ENCODE data around the gene MZT2A.
"Not testable (repeated sequence)": the region's sequence is repeated elsewhere in the genome, so short reads cannot be mapped to it uniquely, and the experiment has no call there.

The MZT2A gene

DNA sequence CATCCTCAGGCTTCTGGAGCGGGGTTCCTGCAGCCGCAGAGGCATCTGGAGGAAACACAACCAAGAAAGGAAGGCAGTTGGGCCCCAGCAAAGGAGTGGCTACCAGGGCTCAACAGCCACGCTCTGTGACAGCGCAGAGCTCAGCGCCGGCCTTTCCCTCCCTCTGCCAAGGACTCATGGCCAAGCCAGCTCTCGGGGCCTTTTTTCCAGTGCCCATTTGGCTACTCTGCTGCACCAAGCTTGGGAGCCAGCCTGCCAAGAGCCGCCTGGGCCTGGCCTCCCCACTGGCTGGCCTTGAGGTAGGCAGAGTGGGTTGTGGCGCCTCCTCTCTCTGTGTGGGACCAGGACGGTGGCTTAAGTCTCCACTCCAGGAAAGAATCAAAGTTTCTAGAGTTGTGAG, 28.3 kb upstream of the MZT2A start:
- DNase-seq (ENCODE audit: low spot score), result no peak

DNA sequence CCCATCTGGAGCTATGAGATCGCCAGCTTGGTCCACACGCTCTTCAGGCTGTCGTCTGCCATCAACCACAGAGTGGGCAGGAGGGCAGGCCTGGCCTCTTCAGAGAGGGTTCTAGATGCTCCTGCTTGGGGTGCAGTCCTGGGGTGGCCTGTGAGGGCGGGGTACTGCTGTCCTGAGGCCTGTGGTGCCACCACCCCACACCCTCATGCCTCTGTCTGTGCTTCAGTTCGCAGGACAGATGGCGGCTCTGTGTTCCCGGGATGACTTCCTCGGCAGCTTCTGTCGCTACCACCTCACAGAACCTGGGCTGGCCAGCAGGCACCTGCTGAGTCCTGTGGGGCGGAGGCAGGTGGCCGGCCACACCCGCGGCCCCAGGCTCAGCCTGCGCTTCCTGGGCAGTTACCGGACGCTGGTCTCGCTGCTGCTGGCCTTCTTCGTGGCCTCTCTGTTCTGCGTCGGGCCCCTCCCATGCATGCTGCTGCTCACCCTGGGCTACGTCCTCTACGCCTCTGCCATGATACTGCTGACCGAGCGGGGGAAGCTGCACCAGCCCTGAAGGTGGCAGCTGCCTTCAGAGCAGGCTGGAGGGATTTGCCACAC, 27.8 kb upstream of the MZT2A start:
- DNase-seq (ENCODE audit: low spot score), result not testable (repeated sequence)

DNA sequence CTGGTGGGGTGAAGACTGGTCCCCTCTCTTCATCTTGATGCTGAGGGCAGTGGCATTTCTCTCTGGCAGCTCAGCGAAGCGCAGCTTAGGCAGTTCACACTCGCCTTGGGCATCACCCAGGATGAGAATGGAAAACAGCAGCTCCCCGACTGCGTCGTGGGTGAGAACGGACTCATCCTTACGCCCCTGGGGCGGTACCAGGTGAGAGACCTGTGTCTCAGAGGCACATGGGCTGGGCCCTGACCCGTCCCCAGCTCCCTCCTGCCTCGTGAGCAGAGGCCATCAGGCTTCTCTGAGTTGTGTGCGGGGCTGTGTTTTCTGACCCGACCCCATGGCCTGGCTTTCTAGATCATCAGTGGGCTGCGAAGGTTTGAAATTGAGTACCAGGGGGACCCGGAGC, 27.3 kb upstream of the MZT2A start:
- no peak for DNase-seq (ENCODE audit: low spot score)

DNA sequence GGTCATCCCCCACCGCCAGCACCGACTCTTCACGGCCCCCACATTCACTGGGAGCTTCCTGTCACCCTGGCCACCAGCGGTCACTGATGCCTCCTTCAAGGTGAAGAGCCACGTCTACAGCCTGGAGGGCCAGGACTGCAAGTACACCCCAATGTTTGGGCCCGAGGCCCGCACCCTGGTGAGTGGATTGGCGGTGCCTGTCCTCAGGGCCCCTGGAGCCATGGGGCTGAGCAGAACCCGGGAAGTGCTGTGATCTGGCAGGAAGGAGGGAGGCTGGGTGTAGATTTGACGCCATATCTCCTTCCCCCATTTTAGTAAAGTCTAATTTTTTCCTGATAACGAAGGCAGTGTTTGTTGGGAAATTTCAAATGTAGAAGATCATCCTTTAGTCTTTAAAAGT, 26.3 kb upstream of the MZT2A start:
- not testable (repeated sequence) for DNase-seq (ENCODE audit: low spot score)

DNA sequence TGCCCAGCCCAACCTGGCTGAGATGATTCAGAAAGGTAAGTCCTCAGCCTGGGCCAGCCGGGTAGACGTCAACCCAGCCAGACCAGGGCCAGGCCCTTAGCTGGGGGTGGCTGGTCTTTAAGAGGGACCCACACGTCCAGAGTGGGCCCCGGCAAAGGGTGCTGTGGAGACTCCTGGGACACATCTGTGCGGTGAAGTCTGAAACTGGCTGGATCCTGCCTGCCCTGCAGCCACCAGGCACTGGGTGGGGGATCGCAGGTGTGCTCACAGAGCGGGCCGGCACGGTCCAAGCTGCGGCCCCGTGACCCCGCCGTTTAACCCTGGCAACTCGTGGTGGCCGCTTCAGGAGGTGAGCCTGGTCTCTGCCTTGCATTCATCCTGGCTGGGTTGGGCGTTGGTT, 25.7 kb upstream of the MZT2A start:
- DNase-seq (ENCODE audit: low spot score), result not testable (repeated sequence)

DNA sequence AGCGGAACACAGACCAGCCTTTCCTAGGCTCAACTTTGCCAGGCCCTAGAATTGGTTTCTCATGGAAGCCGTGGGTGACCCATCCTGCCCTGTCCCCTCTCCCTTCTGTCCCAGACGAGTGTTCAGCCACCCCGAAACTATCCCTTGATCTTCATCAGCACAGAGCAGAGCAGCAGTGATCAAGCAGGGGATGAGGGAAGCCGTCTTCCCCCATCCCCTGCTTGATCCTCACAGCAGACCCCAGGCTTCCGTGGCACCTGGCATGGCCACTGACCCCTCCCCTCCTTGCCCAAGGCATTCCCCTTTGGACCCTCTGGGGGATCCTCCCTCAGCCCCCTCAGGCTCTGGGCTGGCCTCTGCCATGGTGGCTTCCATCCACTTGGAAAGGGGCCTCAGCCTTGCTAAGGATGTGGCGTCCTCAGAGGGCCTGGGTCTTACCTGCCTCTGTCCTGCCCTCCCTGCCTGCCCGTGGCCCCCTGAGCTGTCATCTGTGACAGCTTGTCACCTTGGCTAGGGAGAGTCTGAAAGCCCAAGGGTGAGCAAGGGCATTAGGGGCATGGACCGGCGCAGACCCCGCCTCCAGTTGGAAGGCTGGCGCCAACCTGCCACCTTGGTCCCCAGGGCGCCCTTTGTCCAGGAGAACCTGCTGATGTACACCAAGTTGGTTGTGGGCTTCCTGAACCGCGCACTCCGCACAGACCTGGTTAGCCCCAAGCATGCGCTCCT, 25.1 kb upstream of the MZT2A start:
- no peak for DNase-seq (ENCODE audit: low spot score)

DNA sequence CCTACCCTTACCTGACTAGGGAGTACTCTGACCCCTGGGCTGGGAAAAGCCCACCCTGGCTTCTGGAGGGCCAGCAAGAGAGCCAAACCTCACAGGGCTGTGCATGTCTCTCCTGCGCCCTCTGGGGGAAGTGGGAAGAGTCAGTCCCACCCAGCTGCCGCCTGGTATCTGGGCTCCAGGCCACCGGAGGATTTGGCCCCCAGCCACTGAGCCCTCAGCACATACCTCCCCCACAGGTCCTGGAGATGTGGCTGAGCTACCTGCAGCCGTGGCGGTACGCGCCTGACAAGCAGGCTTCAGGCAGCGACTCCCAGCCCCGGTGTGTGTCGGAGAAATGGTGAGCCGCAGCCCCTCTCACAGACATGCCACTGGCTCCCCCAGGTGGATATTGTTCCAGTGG, 24.4 kb upstream of the MZT2A start:
- DNase-seq (ENCODE audit: low spot score), result not testable (repeated sequence)

DNA sequence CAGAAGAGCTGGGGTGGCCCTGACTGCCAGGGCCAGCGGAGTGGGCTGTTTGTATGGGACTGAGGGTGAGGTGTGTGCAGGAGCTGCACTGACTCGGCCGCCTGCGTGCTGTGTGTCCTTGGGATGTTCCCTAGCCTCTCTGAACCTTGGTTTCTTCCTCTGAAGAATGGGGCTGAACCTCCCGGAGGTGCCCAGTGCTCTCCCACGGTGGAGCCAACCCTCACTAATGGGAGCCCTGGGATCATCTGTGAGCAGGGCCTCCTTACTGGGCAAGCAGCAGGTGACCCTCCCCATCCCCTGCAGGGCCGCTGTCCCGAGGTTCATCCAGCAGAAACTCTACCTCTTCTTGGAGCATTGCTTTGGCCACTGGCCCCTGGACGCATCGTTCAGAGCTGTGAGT, 23.8 kb upstream of the MZT2A start:
- no peak for DNase-seq (ENCODE audit: low spot score)

DNA sequence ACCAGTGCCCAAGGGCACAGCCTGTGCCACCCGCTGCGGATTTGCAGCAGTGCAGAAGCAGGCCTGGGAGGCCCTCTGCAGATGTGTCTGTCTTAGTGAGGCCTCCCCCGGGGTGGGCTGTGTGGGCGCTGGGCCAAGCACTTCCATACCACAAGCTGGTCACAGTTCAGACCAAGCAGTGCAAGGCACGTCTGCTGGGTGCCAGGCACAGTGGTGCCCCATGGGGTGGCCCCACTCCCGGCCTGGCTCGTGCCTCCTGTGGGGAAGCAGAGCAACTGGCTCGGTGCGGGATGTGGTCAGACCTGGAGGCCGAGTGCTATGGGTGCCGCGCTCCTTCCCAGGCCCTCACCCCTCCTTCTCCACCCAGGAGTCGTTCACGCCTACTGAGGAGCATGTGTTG, 23.0 kb upstream of the MZT2A start:
- not testable (repeated sequence) for DNase-seq (ENCODE audit: low spot score)

DNA sequence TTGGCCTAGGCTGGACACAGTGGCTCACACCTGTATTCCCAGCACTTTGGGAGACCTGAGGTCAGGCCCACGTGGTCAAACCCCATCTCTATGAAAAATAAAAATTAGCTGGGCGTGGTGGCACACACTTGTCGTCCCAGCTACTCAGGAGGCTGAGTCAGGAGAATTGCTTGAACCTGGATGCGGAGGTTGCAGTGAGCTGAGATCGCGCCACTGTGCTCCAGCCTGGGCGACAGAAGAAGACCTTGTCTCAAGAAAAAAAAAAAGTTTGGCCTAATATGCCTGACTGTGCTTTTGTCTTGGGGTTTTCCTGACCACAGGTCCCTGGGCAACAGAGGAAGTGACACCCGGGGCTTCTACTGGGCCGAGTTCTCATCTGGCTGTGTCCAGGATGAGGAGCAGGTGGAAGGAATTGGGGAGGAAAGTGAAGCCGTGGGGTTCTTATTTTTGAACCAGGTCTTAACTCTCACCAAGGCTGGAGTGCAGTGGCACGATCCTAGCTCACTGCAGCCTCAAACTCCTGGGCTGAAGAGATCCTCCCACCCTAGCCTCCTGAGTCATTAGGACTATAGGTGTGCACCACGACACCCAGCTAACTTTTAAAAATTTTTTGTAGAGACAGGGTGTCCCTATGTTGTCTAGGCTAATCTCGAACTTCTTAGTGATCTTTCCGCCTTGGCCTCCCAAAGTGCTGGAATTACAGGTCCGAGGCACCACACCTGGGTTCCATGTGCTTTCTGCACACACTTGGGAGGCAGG, 22.4 kb upstream of the MZT2A start:
- DNase-seq (ENCODE audit: low spot score), result not testable (repeated sequence)

DNA sequence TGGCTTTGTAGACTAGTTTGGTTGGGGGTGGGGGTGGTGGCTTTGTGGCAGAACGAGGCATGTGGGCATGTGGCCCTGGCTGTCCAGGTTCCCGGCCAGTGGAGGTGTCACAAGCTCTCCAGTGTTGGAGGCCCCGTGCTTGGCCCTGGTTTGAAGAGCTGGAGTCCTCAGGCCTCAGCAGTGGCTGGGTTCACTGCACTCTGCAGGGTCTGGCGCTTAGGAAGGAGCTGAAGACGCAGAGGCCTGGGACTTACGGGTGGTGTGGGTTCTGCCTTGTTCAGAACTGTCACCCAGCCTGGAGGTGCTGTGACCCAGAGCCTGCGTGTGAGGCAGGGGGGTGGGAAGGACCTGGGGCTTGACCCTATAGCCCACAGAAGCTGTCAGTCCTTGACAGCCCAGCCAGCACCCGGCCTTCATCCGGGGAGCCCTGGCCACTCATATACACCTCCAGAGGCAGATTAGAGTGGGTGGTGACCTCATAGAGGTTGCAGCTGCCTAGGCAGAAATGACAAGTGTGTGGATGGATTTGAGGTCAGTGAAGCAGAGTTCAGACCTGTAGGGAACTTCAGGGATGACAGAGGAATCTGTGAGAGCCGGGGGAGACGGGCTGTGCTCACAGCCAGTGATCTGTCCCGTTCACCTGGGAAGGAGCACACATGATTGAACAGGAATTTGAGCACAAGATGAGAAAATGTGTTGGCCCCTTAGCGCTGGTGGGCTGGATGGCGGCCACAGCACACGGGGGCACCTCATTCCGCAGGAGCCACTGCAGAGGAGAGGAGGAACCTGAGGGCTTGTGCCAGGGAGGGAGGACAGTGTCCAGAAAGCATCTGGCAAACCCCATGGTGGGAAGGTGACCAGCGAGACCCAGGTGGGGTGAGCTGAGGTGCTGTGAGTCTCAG, 20.0 kb upstream of the MZT2A start:
- not testable (repeated sequence) for DNase-seq (ENCODE audit: low spot score)

DNA sequence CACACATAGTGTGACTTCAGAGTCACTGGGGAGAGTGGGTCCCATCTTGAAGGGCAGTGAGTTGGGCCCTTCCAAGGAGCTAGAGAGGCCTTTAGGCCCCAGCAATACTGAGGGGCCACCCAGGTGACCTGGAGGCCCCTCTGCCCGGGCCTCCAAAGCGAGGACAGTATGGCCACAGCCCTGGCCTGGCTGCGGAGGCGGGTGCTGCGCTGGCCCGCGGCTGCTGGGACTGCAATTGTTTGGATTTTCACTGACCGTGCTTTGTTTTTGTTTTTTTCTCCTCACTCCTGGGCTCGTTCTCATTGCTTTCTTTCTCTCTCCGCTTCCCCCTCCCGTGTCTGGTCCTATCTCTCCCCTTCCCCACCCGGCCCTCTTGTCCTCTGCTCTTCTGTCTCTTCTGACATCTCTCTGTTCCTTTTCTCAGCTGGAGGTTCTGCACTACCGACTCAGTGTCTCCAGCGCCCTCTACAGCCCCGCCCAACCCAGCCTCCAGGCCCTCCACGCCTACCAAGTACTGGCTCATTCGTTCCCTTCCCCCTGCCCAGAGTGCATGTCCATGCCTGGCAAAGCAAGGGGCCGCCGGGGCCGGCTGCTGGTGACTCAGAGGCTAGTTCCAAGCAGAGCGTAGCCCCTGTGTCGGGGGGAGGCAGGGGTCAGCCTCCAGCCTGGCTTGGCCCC, 19.2 kb upstream of the MZT2A start:
- not testable (repeated sequence) for DNase-seq (ENCODE audit: low spot score)

DNA sequence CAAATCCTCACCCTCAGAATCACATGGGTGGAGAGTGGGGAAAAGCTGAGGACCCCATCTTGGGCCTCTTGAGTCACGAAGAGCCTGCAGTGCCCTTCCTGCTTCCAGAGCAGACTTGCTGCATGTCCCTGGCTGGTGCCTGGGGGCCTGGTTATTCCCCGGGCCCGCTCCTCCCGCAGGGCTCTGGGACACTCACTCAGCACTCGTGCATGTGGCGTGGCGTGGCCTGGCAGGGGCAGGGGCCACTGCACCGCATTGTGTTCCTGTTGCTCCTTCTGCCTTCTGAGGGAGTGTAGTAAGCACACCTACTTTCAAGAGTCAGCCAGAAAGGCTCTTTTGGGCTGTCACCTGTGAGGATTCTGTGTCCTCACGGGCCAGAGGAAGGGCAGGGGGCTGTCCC, 17.4 kb upstream of the MZT2A start:
- no peak for DNase-seq (ENCODE audit: low spot score)

DNA sequence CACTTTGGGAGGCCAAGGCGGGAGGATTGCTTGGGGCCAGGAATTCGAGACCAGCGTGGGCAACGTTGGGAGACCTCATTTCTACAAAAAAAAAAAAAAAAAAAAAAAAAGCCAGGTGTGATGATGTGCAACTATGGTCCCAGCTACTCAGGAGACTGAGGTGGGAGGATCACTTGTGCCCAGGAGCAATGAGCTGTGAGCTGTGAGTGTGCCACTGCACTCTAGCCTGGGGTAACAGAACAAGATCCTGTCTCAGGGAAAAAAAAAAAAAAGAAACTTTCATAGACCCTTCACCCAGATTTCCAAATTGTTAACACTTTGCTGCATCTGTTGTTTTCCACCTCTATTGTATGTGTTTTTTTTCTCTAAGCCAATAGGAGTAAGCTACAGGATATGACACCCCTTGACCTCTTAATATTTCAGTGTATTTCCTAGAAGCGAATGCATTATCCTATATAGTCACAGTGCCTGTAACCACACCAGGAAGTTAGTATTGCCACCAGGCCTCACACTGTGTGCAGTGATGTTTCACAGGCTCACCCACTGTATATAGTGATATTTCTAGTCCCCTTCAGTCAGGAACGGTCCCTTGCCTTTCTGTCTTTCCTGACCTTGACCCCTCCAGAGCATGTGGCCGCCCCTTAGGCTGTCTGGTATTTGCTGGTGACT, 12.0 kb upstream of the MZT2A start:
- not testable (repeated sequence) for DNase-seq (ENCODE audit: low spot score)

DNA sequence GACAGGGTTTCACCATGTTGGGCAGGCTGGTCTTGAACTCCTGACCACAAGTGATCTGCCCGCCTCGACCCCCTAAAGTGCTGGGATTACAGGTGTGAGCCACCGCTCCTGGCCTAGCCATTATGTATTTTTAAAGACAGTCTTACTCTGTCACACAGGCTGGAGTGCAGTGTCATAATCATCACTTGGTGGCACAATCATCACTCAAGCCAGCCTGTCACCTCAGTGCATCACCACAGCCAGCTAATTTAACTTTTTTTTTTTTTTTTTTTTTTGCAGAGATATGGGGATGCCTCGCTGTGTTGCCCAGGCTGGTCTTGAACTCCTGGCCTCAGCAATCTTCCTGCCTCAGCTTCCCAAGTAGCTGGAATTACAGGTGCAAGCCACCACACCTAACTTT, 11.4 kb upstream of the MZT2A start:
- not testable (repeated sequence) for DNase-seq (ENCODE audit: low spot score)

DNA sequence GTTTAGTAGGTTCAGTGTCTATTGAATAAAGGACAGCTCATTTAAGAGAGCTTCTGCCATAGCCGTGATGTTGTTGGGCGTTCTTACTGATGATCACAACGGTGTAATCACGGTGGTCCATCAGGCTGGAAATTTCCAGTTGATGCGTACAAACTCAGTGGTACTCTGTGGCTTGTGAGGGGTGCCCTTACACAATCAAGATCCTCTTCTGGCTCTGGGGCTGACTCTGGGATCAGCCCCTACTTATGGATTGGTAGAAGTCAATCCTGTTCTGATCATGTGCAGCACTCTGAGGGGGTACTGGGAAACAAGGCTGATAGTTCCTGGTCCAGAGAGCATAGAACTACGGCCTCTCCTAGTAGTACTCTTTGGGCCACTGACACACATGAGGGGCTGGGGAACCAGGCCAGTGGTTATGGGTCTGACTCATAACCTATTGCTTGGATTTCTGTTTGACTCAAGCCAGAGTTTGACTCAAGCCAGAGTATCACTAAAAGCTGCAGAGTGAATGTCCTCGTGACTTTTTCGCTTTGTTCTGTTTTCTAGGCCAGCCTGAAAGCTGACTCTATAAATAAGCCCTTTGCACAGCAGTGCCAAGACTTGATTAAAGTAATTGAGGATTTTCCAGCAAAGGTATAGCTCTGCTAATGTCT, 6.2 kb upstream of the MZT2A start:
- not testable (repeated sequence) for DNase-seq (ENCODE audit: low spot score)

DNA sequence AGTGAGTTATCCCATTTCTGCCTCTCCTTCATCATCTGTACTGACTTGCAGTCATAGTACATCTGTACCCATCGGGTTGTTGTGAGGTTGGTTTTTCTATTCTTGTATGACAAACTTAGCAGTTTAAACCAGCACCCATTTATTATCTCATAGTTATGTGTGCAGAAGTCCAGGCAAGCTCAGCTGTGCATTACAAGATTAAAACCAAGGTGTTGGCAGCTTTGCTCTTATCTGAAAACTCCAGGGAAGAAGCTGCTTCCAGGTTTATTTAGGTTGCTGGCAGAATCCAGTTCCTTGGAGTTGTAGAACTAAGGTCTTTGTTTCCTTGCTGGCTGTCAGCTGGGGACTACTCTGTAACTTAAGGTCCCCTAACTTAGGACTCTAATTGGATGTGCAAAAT, 3.3 kb upstream of the MZT2A start:
- DNase-seq (ENCODE audit: low spot score), result not testable (repeated sequence)

DNA sequence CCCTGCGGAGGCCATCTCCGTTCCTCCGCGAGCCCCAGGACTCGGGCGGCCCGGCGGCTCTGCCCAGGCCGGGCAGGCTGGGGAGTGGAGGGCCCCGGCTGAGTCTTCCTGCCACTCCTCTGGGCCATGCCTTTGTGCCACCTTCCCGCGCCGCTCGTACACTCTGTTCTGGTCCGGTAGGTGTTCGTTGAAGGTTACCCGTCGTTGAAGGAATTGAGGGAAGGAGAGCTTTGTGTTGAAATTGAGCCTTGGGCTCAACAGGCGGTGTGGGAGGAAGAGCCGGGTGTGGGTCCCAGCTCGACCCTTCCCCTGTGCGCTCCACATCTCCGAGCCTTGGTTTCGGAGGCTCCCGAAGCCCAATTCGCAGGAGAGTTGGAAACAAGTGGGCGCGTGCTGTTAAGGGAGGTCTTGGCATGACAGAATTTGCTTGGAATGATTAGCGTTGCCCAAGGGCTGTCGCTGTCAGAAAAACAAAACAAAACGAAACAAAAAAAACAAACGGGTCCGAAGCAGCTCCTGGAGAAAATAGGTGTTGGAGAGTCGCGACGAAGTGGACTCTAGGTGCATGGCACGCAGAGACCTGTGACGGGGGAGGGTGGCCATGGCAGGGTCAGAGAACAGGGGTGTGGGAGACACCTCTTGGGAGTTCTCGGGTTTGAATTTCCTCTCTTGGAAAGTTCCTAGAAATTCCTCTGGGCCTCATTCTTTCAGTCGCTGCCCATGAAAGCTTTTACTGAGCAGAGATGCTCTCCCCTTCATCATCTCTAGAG, 1.2 kb upstream of the MZT2A start:
- DNase-seq (ENCODE audit: low spot score), result no peak

Data from SK-N-DZ (cell line).